ENCODE measurements around the gene GATAD2A.

GRCh38 chr19:19422156-19422555 is 16.7 kb downstream of the GATAD2A start:
- TF ChIP-seq SUZ12 (IDR thresholded peaks at IDR 0.05; ENCODE audit: extremely low read depth, insufficient read depth, insufficient read length) = no peak
- no peak for TF ChIP-seq YY1 (IDR thresholded peaks at IDR 0.05; ENCODE audit: insufficient read depth, insufficient read length)

All from NT2/D1 (cell line).